GM18909 (cell line): ENCODE results near the gene SMOC1.

Experiments used
- ATAC-seq: cut with Tn5 transposase; IDR thresholded peaks from one replicate; pipeline ENCODE4 v1.9.1; 2021; ENCODE audit warnings: mild to moderate bottlenecking; ENCODE audit not compliant: unreplicated experiment, poor library complexity

The SMOC1 gene, protein sequence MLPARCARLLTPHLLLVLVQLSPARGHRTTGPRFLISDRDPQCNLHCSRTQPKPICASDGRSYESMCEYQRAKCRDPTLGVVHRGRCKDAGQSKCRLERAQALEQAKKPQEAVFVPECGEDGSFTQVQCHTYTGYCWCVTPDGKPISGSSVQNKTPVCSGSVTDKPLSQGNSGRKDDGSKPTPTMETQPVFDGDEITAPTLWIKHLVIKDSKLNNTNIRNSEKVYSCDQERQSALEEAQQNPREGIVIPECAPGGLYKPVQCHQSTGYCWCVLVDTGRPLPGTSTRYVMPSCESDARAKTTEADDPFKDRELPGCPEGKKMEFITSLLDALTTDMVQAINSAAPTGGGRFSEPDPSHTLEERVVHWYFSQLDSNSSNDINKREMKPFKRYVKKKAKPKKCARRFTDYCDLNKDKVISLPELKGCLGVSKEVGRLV

DNA sequence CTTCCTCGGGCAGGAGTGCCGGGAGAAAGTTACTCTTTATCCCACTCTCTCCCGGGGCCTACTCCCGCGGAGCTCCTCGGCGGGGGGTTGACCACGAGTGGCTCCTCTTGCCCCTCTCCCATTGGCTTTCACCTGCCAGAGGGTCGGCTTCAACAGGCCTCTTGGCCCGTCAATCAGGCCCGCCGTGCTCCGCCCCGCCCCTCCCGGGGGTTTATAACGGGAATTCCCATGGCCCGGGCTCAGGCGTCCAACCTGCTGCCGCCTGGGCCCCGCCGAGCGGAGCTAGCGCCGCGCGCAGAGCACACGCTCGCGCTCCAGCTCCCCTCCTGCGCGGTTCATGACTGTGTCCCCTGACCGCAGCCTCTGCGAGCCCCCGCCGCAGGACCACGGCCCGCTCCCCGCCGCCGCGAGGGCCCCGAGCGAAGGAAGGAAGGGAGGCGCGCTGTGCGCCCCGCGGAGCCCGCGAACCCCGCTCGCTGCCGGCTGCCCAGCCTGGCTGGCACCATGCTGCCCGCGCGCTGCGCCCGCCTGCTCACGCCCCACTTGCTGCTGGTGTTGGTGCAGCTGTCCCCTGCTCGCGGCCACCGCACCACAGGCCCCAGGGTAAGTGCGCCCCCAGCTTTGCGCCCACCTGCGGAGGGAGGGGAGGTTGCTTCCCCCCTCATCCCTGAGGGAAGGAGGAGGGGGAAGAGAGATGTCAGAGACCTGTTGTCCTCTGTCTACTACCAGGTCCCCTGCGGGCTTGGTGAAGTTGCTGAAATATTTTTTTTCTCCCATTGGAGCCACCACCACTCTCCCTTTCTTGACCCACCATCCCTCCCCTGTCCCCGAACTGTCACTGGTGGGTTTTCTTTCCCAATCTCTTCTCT, at the start of gene SMOC1:
Gene SMOC1, plus strand, starts transcription at position 242 of the 869 bp plus-strand sequence. Its CDS starts 263 bp downstream, at position 505.
- ATAC-seq = no peak

DNA sequence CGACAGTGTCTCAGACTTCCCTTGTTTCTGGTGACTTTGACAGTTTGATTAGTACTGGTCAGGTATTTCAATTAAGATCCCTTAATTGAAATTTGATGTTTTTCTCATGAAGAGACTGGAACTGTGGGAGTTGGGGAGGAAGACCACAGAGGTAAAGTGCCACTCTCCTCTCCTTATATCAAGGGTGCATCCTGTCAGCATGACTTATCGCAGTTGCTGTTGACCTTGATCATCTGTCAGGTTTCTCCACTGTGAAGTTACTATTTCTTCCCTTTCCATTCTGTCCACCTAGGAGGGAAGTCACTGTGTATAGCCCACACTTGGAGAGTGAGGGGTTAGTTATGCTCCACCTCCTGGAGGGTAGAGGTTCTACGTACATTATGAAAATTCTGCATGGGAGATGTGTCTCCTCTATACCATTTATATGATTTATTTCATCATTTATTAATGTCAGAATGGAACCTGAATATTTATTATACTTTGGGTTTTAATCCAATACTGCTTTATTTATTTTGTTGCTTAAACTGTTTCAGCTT, 40.3 kb upstream of the SMOC1 start:
- no peak for ATAC-seq

DNA sequence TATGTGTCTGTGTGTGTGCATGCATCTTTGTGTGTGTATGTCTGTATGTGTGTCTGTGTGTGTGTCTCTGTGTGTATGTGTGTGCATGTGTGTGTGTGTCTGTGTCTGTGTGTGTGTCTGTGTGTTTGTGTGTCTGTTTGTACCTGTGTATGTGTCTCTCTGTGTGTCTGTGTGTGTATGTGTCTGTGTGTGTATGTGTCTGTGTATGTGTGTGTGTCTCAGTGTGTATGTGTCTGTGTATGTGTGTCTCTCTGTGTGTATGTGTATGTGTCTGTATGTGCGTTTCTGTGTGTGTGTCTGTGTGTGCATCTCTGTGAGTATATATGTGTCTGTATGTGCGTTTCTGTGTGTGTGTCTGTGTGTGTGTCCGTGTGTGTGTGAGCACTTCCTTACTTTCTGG, 39.6 kb upstream of the SMOC1 start:
- no peak for ATAC-seq

DNA sequence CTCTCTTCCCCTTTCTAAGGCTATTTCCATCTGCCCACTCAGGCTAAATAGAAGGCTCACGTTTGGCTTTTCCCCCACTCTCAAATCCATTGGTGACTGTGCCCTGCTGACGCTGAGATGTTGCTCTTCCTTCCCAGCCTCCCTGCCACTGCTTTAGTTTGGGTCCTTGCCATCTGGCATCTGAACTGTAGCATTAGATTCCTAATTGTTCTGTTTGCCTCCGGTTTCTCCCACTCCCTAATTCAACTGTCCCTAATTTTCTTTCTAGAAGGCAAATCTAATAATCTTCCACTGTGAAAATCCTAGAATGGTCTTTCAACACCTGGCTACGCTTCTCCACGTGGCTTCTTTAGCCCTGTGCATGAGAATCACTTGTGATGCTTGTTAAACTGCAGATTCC, 37.6 kb upstream of the SMOC1 start:
- no peak for ATAC-seq

DNA sequence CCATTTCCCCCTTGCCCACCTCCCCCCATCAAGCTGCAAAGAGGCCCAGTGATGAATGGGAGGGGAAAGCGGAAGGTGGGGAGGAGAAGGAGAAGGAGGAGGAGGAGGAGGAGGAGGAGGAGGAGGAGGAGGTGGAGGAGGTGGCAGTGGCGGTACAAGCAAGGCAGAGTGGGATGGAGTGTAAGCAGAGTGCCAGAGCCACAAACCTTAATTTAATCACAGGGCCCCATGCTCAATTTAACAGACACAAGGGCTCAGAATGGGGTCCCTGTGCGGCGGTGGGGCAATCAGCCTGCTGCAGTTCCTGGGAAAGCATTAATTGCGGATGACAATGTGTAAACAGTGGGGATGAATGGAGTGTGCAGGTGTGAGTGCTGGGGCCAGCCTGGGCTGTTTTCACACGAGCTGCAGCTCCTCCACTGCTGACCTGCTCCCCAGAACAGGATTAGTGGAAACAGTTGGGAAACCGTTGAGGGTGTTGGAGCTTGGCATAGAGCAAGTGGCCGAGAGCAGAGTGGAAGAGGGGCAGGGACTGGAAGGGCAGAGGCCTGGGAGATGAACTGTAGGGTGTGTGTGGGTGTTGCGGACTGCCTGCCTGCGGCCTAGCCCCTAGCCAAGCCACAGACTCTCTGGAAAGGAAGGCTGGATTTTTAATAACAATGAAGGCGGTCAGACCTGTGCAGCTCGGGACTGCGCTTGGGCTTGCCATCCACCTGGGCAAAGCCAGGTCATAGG, 36.4 kb upstream of the SMOC1 start:
- no peak for ATAC-seq

DNA sequence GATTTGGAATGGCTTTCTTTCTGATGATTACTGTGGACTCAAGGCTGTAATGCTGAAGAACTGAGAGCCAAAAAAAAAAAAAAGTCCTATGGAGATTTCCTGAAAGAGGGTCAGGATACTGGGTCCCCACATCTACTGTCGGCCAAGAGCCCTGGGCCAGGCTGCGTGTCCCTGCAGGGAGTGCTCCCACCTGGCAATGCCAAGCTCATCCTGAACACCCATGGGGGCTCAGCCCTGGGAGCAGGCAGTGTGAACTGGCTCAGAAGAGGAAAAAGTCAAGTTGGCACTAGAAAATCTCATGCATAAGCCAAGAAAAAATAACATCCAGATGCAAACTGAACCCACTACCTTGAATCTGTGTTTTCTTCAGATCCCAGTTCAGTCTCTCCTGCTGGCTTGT, 35.0 kb upstream of the SMOC1 start:
- ATAC-seq = no peak

DNA sequence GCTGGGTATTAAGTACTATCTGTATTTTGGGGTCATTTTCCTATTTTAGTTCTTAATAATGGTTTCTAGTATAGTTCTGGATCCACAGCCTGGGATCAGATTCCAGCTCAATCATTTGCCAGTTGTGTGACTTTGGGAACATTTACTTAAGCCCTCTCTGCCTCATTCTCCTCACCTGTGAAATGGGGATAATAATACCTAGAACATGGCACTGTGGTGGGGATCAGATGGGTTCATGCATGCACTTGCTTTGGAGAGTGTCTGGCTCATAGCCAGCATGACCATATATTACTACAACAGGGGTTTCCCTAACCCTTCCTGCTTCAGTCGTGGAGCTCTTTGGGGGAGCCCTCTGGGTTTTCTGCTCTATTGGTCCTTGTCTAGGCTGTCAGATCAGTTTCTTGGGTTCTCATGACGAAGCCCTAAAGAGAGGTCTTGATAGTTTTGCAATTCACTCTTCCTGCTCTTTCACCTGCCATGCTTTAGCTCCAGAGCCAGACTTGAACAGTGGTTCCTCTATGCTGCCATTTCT, 34.1 kb upstream of the SMOC1 start:
- ATAC-seq = no peak

DNA sequence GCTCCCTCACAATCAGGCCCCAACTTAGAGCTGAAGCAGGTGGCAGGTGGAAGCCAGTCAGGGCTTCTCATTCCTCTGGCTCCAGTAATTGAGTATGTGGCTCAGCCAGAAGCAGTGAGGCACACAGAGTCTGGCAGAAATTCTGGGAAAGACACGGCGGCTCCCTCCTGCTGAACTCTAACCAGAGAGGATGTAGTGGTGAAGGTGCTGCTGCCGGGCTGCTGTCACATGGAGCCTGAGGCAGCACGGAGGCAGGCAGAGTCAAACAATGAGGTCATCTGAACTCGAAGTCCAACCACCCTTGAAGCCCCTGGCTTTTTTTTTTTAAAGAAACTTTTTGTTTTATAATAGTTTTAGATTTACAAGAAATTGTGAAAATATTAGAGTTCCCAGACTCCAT, 33.4 kb upstream of the SMOC1 start:
- no peak for ATAC-seq

DNA sequence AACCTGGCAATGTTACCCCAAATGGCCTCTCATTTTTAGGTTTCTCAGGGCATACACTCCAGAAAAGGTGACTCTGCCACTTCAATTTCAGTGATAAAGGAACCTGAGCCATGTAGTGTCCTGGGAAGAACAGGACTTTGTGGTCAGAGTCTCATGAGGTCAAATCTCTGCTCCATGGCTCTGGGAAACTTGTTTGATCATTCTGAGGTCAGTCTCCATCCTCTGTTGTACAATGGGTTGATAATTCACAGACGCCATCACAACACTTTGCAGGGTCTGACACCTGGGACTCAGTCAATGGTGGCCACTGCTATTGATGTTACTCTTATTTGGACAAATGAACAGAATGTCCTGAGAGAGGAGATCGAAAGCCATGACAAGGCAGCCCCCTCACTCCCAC, 31.1 kb upstream of the SMOC1 start:
- ATAC-seq = no peak

DNA sequence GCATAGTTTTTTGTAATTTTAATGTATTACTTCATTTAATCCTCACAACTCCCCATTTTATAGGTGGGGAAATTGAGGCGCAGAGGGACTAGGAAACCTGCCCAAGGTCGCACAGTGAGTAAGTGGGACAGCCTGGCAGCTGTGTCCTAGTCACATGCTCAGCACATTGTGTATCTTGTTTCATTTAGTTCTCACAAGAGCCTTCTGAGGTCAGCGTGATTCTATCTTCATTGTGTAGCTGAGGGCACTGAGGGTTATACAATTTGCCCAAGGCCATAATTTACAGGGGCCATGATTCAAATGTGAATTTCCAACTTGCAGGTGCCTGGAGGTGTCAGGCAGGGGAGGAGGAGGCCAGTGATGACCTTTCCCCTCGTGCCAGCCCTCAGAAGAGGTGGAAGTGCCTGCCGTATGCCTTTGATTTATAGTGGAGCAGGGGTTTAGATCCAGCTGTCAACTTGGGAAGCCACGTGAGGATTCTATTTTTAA, 30.3 kb upstream of the SMOC1 start:
- ATAC-seq = no peak

DNA sequence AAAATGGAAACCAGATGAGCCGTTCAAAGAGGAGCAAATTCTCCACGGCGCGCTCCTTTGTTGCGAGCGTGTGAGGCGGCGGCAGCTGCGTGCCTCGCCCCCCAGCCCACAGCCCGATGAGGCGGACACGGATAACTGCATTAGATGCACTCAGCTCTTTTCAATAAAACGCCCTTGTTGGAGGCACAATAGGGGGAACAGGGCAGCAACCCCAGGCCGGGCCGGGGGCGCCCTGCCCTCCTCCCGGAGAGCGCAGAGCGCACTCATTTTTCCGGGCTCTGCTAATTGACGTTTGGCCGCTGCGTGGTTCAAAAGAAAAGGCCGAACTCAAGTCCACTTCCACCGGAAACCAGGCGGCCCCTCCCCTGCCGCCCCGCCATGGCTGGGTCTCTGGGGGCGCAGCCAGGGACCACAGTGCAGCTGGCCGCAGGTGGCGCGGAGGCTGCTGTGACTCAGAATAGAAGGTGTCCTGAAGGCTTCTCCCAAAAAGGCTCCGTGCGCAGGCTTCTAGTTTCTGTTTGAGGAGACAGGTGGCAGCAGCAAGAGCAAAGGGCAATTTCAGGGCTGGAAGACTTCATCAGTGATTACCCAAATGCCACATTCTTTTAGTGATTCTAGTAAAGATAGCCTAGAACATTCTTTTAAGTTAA, 29.0 kb upstream of the SMOC1 start:
- no peak for ATAC-seq

DNA sequence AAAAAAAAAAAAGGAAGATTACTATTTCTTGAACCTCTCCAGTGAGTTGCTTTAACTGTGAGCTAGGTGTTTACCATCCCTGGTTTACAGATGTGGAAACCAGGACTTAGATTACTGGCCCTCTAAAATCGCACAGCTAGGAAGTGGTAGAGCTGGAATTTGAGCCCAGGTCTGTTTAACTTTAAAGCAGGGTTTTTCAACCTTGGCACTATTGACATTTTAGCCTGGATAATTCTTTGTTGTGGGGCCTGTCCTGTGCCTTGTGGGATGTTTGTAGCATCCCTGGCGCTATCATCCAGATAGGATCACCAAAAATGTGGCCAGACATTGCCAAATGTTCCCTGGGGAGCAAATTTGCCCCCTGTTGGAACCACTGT, 28.5 kb upstream of the SMOC1 start:
- no peak for ATAC-seq

DNA sequence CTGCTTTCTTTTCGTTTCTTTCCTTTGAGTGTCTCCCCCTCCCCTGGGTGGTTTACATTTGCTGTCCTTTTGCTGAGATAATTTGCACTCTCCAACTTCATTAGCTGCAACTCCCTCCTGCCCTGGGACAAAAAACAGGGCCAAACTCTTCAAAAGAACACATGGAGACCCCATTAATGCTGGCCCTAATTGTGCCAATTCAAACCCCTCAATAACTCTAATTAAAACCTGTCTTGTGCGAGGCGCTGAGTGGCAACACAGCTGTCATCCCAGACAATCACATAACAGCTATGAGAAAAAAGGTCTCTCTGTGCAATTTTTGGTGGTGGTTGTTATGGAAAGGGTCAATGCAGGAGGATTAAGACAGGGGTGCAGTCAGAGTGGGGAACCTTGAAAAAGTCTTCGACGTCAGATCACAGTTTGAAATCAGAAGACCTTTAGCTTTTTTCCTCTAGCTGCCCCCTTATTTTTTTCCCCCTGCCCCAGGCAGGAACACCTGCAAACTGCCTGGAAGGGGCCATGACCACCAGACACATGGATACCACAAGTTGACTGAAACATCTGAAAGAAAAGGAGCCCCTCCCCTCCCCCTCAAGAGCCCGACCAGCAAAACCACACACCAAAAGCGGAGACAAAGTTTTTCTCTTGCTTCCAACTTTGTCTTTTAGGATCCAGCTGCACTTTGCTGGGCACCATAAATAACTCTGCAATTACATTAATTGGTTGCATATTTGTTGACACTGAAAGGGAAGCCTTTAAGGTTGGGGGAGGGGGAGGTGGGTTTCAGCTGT, 26.5 kb upstream of the SMOC1 start:
- no peak for ATAC-seq

DNA sequence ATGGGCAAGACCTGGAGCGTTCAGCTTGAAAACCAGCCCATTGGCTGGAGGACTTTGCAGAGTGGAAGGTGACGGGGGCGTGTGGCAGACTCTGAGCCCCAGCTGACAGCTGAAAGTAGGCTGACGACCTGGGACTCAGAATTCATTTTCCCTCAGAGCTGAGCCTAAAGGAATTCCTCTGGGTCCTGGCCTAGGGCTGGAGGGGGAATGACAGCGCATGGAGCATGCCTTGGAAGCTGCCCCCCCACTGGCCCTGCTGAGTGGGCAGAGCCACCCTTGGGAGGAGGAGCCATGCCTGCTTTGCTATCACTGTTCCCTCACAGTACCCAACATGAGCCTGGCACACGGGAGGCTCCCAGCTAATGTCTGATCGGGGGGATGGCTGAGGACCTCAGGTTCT, 25.4 kb upstream of the SMOC1 start:
- no peak for ATAC-seq

DNA sequence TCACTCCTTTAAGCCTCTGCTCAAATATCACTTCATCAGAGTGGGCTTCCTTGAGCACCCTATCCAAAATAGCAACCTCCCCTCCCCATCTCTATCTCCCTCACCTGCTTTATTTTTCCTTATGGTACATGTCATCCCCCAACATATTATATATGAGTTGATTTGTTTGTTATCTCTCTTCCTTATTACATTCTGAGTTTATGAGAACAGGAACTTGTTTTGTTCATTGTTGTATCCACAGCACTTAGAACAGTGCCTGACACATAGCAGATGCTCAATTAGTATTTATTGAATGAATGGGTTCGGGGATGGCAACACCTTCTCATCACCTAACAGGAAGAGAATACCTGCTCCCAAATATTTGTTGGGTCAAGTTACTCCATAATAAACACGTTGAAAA, 24.6 kb upstream of the SMOC1 start:
- ATAC-seq = no peak

DNA sequence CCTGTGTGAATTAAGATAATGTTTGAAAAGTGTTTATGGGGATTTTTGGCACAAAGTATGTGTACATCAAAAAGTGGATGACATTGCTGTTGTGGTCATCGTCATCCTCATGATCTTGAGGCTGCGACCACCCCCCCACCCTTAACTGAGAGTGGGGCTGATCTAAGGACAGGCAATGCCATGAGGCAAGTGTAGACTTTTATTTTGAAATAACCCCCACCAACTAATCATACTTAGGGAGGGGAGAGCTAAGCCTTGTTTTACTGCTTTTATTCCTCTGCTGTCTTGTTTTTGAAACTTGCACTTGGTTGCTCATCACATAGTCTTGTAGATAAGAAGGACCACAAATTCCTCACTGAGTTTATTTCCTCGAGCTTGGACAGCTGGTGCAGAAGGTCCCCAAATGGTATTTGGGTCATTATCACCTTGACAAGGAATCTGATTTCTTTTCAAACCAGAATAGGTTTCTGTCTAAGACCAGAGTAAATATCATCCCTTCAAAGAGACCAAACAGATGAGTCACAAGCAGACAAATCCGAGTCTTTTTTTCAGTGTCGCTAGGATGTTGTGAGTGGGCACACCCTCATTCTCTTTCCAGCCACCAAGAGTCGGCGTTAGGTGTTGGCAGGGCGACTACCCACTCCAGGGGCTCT, 23.9 kb upstream of the SMOC1 start:
- no peak for ATAC-seq

DNA sequence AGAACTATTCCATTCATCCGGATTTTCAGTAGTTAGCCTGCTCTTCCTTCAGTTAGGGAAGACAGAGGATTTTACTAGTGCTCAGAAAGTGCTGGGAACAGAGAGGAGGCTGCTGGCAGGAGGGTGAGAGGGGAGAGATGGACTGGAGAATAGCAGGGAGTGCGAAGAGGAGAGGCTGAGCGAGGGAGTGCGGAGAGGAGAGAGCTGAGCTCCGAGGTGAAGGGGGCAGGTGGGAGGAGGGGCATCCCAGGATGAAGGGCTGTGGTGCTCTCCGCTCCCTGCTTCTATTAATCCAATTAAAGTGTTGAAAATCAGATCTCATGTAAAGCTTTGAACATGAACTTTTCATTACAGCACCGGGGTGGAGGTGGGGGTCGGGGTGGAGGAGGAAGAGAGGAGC, 20.4 kb upstream of the SMOC1 start:
- ATAC-seq = no peak

DNA sequence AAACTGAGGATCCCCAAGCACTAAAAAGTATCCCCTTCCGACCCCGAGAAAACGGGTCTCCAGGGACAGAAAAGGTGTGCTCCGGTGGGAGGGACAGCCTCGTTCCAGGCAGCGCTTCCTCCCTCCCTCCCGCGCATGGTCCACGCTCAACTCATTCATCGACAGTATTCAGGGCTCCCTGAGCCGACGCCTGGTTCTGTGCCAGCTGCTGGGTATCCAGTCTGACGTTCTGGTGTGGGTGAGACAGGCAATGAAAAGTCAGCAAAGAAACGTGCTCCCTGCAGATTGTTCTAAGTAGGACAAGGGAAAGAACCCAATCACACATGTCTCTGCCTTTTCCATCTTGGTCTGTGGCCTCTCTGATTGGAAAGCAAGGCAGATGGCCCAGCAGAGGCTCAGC, 19.6 kb upstream of the SMOC1 start:
- no peak for ATAC-seq
